Calu3 (cell line): Measurements from ENCODE around the gene UNC80. TPM values are rescaled to one million over a fixed set of nuclear protein-coding genes. Genes with fewer than 3 reads are reported as not detected.

Source experiments
- BruUV-seq: library from RNA; stranded (reverse); fragments of 400-500 nt; replicated peaks from 2 replicates; lab custom pipeline; 2021; lab: Mats Ljungman, UMichigan
- CTCF ChIA-PET: fragments of 300-600 bp; sonication (Branson Sonifier 250); formaldehyde crosslinking; loops from one replicate; lab custom pipeline; 2022; ENCODE audit warnings: antibody characterized with exemption; lab: Charles Lee
- DNase-seq: peaks from one replicate; pipeline ENCODE4 v3.0.0; 2022
- H3K27ac Mint-ChIP-seq: one replicate; pipeline ENCODE4 v1.8.0; 2022; ENCODE audit warnings: mixed read lengths; ENCODE audit not compliant: unreplicated experiment
- H3K27me3 Mint-ChIP-seq: one replicate; pipeline ENCODE4 v1.8.0; 2022; ENCODE audit warnings: mixed read lengths; ENCODE audit not compliant: unreplicated experiment
- H3K36me3 Mint-ChIP-seq: one replicate; pipeline ENCODE4 v1.8.0; 2022; ENCODE audit warnings: mild to moderate bottlenecking, moderate library complexity, mixed read lengths; ENCODE audit not compliant: insufficient read depth, unreplicated experiment
- H3K4me1 Mint-ChIP-seq: one replicate; pipeline ENCODE4 v1.8.0; 2022; ENCODE audit warnings: mild to moderate bottlenecking, low read depth, mixed read lengths; ENCODE audit not compliant: unreplicated experiment
- H3K4me3 Mint-ChIP-seq: one replicate; pipeline ENCODE4 v1.8.0; 2022; ENCODE audit warnings: mild to moderate bottlenecking, low read depth, moderate library complexity, mixed read lengths; ENCODE audit not compliant: unreplicated experiment
- H3K9me3 Mint-ChIP-seq: one replicate; pipeline ENCODE4 v1.8.0; 2022; ENCODE audit warnings: low read depth, mixed read lengths; ENCODE audit not compliant: unreplicated experiment
- intact Hi-C: fragments of 100-400 bp; cut with micrococcal nuclease; formaldehyde crosslinking; loops from one replicate; pipeline ENCODE4 v1.10.0; 2022; ENCODE audit not compliant: unreplicated experiment
- total RNA-seq: library from RNA; stranded (reverse); gene quantifications from 2 replicates; pipeline ENCODE4 v1.2.3, GENCODE V29; 2022
- TF ChIP-seq, protein P1 (sequence below): fragments of 200-600 bp; IDR thresholded peaks from one replicate; pipeline ENCODE4 v1.8.0; 2022; ENCODE audit warnings: antibody characterized with exemption; ENCODE audit not compliant: unreplicated experiment

UNC80 gene
- total RNA-seq, 1 experiment from 2014 or later, result not detected

DNA sequence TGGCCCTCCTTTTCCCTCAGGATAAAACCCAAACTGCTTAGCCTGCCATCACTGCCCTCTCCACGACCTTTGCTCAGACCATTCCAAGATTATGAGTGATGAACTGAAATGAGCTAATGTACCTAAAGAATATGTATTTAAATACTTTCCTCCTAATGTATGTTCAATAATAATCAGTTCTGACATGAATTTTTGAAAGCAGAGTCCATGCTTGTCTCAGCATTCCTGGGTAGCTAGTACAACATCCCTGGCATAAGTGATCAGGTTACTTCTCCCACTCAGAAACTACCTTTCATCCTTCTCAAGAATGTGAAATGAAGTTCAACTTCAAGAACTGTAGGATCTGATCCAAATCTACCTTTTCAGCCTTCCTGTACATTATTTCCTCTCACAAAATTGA lies 103.6 kb downstream of the UNC80 start:
- no peaks in the 10 kb centered on the region for H3K27me3 Mint-ChIP-seq
- no TSS peak for BruUV-seq
- TF ChIP-seq, protein P1, sequence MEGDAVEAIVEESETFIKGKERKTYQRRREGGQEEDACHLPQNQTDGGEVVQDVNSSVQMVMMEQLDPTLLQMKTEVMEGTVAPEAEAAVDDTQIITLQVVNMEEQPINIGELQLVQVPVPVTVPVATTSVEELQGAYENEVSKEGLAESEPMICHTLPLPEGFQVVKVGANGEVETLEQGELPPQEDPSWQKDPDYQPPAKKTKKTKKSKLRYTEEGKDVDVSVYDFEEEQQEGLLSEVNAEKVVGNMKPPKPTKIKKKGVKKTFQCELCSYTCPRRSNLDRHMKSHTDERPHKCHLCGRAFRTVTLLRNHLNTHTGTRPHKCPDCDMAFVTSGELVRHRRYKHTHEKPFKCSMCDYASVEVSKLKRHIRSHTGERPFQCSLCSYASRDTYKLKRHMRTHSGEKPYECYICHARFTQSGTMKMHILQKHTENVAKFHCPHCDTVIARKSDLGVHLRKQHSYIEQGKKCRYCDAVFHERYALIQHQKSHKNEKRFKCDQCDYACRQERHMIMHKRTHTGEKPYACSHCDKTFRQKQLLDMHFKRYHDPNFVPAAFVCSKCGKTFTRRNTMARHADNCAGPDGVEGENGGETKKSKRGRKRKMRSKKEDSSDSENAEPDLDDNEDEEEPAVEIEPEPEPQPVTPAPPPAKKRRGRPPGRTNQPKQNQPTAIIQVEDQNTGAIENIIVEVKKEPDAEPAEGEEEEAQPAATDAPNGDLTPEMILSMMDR, result no peak
- no peak for DNase-seq
- H3K36me3 Mint-ChIP-seq, result peaks cover 6% of the 10 kb centered on the region
- H3K9me3 Mint-ChIP-seq, result peaks cover 3% of the 10 kb centered on the region
- peaks cover 38% of the 10 kb centered on the region for H3K4me1 Mint-ChIP-seq
- H3K4me3 Mint-ChIP-seq, result no peak overlapping the region
- H3K27ac Mint-ChIP-seq, result no peak overlapping the region
- CTCF ChIA-PET, result interaction anchor here (1.4 kb wide), 1 partner anchor 37 kb away, joined by 4 read pairs; no protein-coding TSS in a partner anchor
- intact Hi-C loops, result no loop called here

DNA sequence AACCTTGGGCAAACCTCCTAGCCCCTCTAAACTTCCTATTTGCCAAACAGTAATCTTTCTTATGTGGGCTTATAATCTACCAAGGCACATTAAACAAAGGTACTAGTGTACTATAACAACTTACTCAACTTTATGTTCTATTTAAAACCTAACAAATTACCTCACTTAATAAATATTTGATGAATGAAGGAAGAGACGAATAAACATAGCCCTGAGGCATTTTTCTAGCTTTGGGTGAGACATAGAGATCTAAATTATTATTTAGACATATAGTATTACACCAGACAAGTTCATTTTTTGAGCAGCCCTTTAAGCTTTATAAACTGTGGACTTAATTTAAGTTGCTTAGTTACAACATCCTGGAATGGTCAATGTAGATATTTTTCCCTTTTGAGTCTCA lies 104.6 kb downstream of the UNC80 start:
- intact Hi-C loops, result no loop called here
- H3K4me1 Mint-ChIP-seq, result peaks cover 38% of the 10 kb centered on the region
- TF ChIP-seq, protein P1, result no peak
- CTCF ChIA-PET, result interaction anchor here (1.4 kb wide), 1 partner anchor 36 kb away, joined by 4 read pairs; no protein-coding TSS in a partner anchor
- H3K27ac Mint-ChIP-seq, result peak overlapping the region; percentile 88
- H3K4me3 Mint-ChIP-seq, result no peak overlapping the region
- DNase-seq, result no peak
- BruUV-seq, result no TSS peak
- H3K27me3 Mint-ChIP-seq, result no peaks in the 10 kb centered on the region
- H3K36me3 Mint-ChIP-seq, result peaks cover 6% of the 10 kb centered on the region
- H3K9me3 Mint-ChIP-seq, result peaks cover 3% of the 10 kb centered on the region

DNA sequence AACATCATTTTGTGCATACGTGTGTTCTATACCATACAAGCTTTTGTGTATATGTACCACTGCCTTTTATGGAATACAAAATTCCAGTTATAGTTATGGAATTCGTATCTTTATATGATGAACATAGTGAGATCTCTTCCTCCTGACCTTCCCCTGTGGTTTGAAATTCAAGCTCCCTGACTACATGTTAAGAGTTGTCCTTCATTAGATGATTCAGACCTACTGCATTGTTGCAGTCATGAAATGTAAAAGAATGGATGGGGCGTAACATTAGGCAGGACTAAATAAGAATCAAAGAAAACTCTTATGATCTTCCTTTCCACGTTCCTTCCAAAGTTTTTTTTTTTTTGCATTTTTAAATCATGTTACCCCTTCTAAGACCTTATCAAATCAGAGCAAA lies 107.1 kb downstream of the UNC80 start:
- no TSS peak for BruUV-seq
- H3K27me3 Mint-ChIP-seq, result no peaks in the 10 kb centered on the region
- CTCF ChIA-PET, result interaction anchor here (1.2 kb wide), 1 partner anchor 11 kb away, joined by 3 read pairs; no protein-coding TSS in a partner anchor
- TF ChIP-seq, protein P1, result no peak
- no peak overlapping the region for H3K27ac Mint-ChIP-seq
- peaks cover 3% of the 10 kb centered on the region for H3K9me3 Mint-ChIP-seq
- H3K4me3 Mint-ChIP-seq, result no peak overlapping the region
- H3K4me1 Mint-ChIP-seq, result peaks cover 28% of the 10 kb centered on the region
- no peak for DNase-seq
- intact Hi-C loops, result no loop called here
- H3K36me3 Mint-ChIP-seq, result no peaks in the 10 kb centered on the region

DNA sequence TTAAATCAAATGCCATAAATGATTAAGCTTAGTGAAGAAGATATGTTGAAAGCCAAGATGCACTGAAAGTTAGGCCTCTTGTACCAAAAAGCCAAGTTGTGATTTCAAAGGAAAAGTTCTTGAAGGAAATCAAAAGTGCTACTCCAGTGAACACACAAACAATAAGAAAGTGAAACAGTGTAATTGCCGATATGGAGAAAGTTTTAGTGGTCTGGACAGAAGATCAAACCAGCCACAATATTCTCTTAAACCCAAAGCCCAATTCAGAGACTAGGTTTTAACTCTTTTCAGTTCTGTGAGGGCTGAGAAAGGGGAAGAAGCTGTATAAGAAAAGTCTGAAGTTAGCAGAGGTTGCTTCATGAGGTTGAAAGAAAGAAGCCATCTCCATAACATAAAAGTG lies 129.0 kb downstream of the UNC80 start:
- intact Hi-C loops, result no loop called here
- CTCF ChIA-PET, result no interaction called here
- no peaks in the 10 kb centered on the region for H3K9me3 Mint-ChIP-seq
- no peaks in the 10 kb centered on the region for H3K4me1 Mint-ChIP-seq
- no peak overlapping the region for H3K4me3 Mint-ChIP-seq
- no peak overlapping the region for H3K27ac Mint-ChIP-seq
- H3K27me3 Mint-ChIP-seq, result no peaks in the 10 kb centered on the region
- DNase-seq, result no peak
- TF ChIP-seq, protein P1, result no peak
- H3K36me3 Mint-ChIP-seq, result no peaks in the 10 kb centered on the region
- no TSS peak for BruUV-seq
